ENCODE data around the gene PARN. TPM values are rescaled to one million over a fixed set of nuclear protein-coding genes. Genes with fewer than 3 reads are reported as not detected.

PARN gene
- total RNA-seq, 6 experiments from 2014 or later = 12.1 to 28.0 (median 15.6) TPM

DNA sequence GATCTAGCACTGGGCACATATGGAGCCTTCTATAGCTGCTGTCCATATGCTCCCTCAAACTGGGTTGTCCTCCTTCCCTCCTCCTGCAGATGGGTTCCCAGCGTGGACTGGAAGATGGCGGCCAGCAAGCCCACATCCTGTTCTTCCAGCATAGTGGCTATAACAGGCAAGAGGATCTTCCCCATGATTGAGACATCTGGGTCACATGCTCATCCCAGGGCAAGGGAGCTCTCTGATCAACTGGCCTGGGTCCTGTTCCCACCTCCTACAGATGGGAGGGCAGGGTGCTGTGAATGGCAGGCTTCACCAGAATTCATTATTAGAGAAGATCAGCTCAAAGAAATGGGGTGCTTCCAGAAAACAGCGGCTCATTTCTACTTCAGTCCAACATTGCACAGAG lies 210.2 kb downstream of the PARN start:
- WGBS (ENCODE audit: insufficient coverage, low coverage, low lambda C conversion rate, missing lambda C conversion rate) = no CpG with 5 or more reads among the region's 3 CpGs
- TF ChIP-seq CTCF (IDR thresholded peaks at IDR 0.05) = no peak
- no peak for TF ChIP-seq POLR2A (IDR thresholded peaks at IDR 0.05)
- intact Hi-C loops (cut with DNase I) = no loop called here
- no peaks in the 10 kb centered on the region for H3K36me3 ChIP-seq
- peak; percentile 10 to 40 (median 21) for ATAC-seq
- no peak overlapping the region for H3K4me3 ChIP-seq
- H3K4me1 ChIP-seq = peaks cover 0 to 35% (median 13%) of the 10 kb centered on the region in 4 donors
- H3K27me3 ChIP-seq = no peaks in the 10 kb centered on the region
- no peaks in the 10 kb centered on the region for H3K9me3 ChIP-seq
- no peak overlapping the region for H3K27ac ChIP-seq
- peak in 1 of 3 donors; percentile 54 for DNase-seq

DNA sequence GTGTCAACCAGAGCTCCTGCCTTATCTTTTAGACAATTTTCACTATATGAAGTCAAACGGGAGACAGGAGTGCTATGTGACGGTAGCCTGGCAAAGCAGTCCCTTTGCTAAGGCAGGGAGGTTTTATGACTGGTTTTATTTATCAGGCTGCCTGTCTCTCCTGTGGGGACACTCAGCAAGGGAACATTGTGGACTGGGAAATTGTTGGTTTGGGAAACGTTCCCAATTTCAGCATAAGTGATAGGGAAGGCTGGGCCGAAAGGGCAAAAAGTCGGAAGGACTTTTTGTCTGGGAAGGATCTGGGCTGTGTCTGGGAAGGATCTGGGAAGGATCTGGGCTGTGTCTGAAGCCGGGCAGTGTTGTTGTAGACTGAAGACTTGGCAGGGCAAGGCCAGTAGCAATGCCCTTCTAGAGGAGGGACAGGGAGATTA lies 211.2 kb downstream of the PARN start:
- peaks cover 0 to 35% (median 13%) of the 10 kb centered on the region in 4 donors for H3K4me1 ChIP-seq
- intact Hi-C loops (cut with DNase I) = no loop called here
- no peaks in the 10 kb centered on the region for H3K36me3 ChIP-seq
- no peaks in the 10 kb centered on the region for H3K9me3 ChIP-seq
- H3K4me3 ChIP-seq = no peak overlapping the region
- 35% methylated on average over 6 of the region's 6 CpGs for WGBS (ENCODE audit: insufficient coverage, low coverage, low lambda C conversion rate, missing lambda C conversion rate)
- peak; percentile 78 to 86 (median 83) for ATAC-seq
- TF ChIP-seq POLR2A (IDR thresholded peaks at IDR 0.05) (no peak), CTCF (IDR thresholded peaks at IDR 0.05) (no peak)
- H3K27ac ChIP-seq = peak overlapping the region in 2 of 3 donors; percentile 32 to 83
- no peaks in the 10 kb centered on the region for H3K27me3 ChIP-seq
- DNase-seq = peak in 1 of 3 donors; percentile 68

DNA sequence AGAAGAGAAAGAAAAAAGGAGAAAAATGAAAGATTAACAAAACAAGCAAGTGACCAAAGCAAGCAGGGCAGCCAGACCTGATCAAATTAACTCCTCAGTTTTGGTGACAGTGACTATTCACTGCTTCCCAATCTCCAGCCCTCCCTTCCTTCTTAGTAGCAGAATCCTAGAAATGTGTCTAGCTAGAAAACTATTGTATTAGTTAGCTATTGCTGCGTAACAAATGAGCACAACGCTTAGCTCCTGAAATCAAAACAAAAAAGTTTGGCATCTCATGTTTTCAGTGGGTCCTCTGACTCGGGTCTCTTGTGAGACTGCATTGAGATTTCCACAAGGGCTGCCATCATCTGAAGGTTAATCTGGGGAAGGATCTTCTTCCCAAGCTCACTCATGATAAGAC lies 213.9 kb downstream of the PARN start:
- TF ChIP-seq CTCF (IDR thresholded peaks at IDR 0.05) = no peak
- no peak for TF ChIP-seq POLR2A (IDR thresholded peaks at IDR 0.05)
- Histone ChIP-seq H3K9me3 (no peaks in the 10 kb centered on the region), H3K27me3 (no peaks in the 10 kb centered on the region), H3K36me3 (no peaks in the 10 kb centered on the region), H3K4me3 (no peak overlapping the region), H3K27ac (no peak overlapping the region), H3K4me1 (peaks cover 0 to 33% (median 13%) of the 10 kb centered on the region in 4 donors)
- WGBS (ENCODE audit: insufficient coverage, low coverage, low lambda C conversion rate, missing lambda C conversion rate) = 100% methylated on average over 1 of the region's 3 CpGs
- DNase-seq (no peak), ATAC-seq (no peak)
- intact Hi-C loops (cut with DNase I) = no loop called here

DNA sequence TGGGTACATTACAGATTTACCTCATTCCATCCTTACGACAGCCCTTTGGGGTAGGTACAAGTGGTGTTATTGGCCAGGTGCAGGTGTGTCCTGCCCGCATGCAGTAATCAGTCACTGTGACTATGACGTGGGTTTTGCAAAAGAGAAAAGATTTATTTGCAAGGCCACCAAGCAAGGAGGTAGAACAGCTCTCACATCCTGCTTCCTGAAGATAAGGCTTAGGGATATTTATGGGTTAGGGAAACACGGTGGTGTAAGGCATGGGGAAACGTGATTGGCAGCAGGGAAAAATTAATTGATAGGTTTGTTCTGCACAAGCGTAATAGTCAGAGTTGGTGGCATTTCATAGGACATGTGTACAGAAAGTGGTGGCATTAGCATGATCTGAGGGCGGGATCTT lies 214.8 kb downstream of the PARN start:
- TF ChIP-seq CTCF (IDR thresholded peaks at IDR 0.05) (no peak), POLR2A (IDR thresholded peaks at IDR 0.05) (no peak)
- no peak for DNase-seq
- Histone ChIP-seq H3K36me3 (no peaks in the 10 kb centered on the region), H3K4me3 (no peak overlapping the region), H3K27ac (no peak overlapping the region), H3K9me3 (no peaks in the 10 kb centered on the region), H3K4me1 (peaks cover 0 to 24% (median 11%) of the 10 kb centered on the region in 4 donors), H3K27me3 (no peaks in the 10 kb centered on the region)
- intact Hi-C loops (cut with DNase I) = no loop called here
- ATAC-seq = no peak
- WGBS (ENCODE audit: insufficient coverage, low coverage, low lambda C conversion rate, missing lambda C conversion rate) = 60% methylated on average over 6 of the region's 7 CpGs

DNA sequence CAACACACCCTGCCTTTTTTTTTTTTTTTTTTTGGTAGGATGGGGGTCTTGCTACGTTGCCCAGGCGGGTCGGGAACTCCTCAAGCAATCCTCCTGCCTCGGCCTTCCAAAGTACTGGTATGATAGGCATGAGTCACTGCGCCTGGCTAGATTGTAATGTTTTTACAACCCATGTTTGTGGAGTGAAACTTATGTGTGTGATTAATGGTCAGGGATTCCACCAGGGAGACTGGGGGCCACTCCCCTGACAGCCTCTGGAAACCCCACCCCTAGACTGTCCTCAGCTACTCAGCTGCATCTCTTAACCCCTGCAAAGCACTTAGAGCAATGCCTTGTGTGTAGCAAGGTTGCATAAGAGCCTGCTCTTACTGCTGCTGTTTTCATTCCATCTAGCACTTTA lies 220.5 kb downstream of the PARN start:
- intact Hi-C loops (cut with DNase I) = no loop called here
- TF ChIP-seq CTCF (IDR thresholded peaks at IDR 0.05) (no peak), POLR2A (IDR thresholded peaks at IDR 0.05) (no peak)
- Histone ChIP-seq H3K9me3 (no peaks in the 10 kb centered on the region), H3K27ac (no peak overlapping the region), H3K4me1 (no peaks in the 10 kb centered on the region), H3K36me3 (no peaks in the 10 kb centered on the region), H3K4me3 (no peak overlapping the region), H3K27me3 (no peaks in the 10 kb centered on the region)
- ATAC-seq (no peak), DNase-seq (no peak)
- WGBS (ENCODE audit: insufficient coverage, low coverage, low lambda C conversion rate, missing lambda C conversion rate) = 75% methylated on average over 4 of the region's 5 CpGs

All from right lobe of liver (tissue), 6 donors.